HUES6 (cell line): ENCODE results near the gene UGCG.

Source experiments
- H3K27ac ChIP-seq: 2 replicates; pipeline ENCODE4 v1.7.0; 2013; ENCODE audit warnings: low read depth, mild to moderate bottlenecking, low read length, inconsistent platforms
- H3K27me3 ChIP-seq: 2 replicates; pipeline ENCODE4 v1.6.1; 2013; ENCODE audit warnings: low read length; ENCODE audit not compliant: control insufficient read depth, insufficient read depth
- H3K36me3 ChIP-seq: 2 replicates; pipeline ENCODE4 v1.6.1; 2013; ENCODE audit warnings: low read length; ENCODE audit not compliant: control insufficient read depth, insufficient read depth
- H3K4me1 ChIP-seq: 2 replicates; pipeline ENCODE4 v1.6.1; 2013; ENCODE audit warnings: low read length; ENCODE audit not compliant: control insufficient read depth, insufficient read depth
- H3K4me3 ChIP-seq: 2 replicates; pipeline ENCODE4 v1.5.1; 2013; ENCODE audit warnings: low read depth, low read length
- H3K9ac ChIP-seq: one replicate; pipeline ENCODE4 v1.6.1; 2013; ENCODE audit warnings: mild to moderate bottlenecking, low read length
- H3K9me3 ChIP-seq: 2 replicates; pipeline ENCODE4 v1.6.1; 2013; ENCODE audit warnings: low read depth, low read length; ENCODE audit not compliant: control insufficient read depth, insufficient read depth

The UGCG gene

DNA sequence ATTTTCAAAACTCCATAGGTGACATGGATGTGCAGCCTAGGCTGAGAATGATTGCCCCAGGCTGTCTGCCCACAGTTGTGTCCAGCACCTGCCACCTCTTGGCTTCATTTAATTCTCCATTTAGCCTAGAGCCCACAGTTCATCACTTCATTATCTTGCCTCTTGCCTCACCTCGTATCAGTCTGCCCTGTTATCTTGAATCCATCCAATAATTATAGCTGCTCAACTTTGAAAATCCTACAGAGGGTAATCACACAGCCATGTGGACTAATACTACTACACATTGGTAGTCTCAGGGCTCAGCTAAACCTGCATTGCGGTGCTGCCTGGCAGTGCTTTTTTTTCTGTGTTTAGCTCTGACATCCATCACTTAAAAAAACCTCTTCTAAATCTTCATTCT lies 7.4 kb downstream of the UGCG start:
- no peak overlapping the region for H3K27ac ChIP-seq
- 0 out of 2 replicates have a peak, but pooled peaks cover 2% of the 10 kb centered on the region for H3K36me3 ChIP-seq
- H3K27me3 ChIP-seq: no peaks in the 10 kb centered on the region
- peaks cover 11% of the 10 kb centered on the region for H3K4me1 ChIP-seq
- no peaks in the 10 kb centered on the region for H3K9me3 ChIP-seq
- H3K4me3 ChIP-seq: no peak overlapping the region
- no peak overlapping the region for H3K9ac ChIP-seq

DNA sequence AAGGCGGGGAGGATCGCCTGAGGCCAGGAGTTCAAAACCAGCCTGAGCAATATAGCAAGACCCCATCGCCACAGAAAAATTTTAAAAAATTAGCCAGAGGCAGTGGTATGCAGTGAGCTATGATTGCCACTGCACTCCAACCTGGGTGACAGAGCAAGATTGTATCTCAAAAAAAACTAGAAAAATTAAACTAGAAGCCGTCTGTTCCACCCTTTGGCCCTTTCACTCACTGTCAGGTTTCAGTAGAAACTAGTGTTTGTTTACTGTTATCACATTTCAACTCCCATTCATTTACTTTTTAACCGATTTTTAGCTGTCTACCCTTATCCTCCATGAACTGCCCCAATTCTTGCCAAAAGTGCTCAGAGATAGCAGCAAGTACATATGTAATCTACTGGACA lies 8.3 kb downstream of the UGCG start:
- Histone ChIP-seq H3K4me3 (no peak overlapping the region), H3K27ac (no peak overlapping the region), H3K36me3 (0 out of 2 replicates have a peak, but pooled peaks cover 2% of the 10 kb centered on the region), H3K9me3 (no peaks in the 10 kb centered on the region), H3K27me3 (no peaks in the 10 kb centered on the region), H3K9ac (no peak overlapping the region), H3K4me1 (peaks cover 6% of the 10 kb centered on the region)

DNA sequence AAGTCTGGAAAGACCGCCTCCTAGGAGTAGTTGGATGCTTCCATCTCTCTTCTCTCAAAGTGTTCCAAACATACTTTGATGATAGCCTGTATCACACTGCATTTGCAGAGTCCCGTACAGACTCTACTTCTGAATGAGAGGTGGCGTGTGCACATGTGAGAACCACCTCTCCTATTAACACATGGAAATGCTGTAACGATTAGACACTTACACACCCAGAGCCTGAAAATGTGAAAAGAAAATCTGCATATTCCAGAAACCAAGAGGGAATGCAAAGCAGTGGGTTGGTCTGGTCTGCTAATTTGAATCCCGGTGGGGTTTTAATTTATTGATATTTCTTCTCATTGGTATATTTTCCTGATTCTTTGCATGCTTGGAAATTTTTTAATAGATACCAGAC lies 10.5 kb downstream of the UGCG start:
- no peaks in the 10 kb centered on the region for H3K4me1 ChIP-seq
- no peak overlapping the region for H3K4me3 ChIP-seq
- H3K9ac ChIP-seq: no peak overlapping the region
- H3K27me3 ChIP-seq: no peaks in the 10 kb centered on the region
- 0 out of 2 replicates have a peak, but pooled peaks cover 2% of the 10 kb centered on the region for H3K36me3 ChIP-seq
- no peaks in the 10 kb centered on the region for H3K9me3 ChIP-seq
- no peak overlapping the region for H3K27ac ChIP-seq

DNA sequence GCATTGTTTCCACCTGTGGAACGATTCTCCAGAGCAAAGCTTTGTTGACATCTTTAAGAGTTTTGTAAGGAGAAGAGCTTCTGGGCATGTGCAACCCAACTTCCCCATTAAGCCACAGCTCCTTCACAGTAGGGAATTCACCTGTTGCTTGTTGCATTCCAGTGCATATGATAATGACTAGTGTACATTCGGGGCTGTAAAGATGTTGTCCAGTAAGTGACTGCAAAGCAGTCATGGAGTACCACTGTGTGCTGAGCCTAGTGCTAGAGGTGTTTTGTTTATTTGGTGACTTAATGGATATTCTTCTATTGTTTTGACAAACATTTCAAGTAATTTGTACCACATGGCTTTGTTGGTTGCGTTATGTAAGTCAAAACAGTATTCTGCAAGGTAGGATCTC lies 12.8 kb downstream of the UGCG start:
- H3K4me1 ChIP-seq: no peaks in the 10 kb centered on the region
- H3K9ac ChIP-seq: no peak overlapping the region
- H3K36me3 ChIP-seq: 0 out of 2 replicates have a peak, but pooled peaks cover 2% of the 10 kb centered on the region
- H3K4me3 ChIP-seq: no peak overlapping the region
- no peaks in the 10 kb centered on the region for H3K9me3 ChIP-seq
- no peak overlapping the region for H3K27ac ChIP-seq
- no peaks in the 10 kb centered on the region for H3K27me3 ChIP-seq

DNA sequence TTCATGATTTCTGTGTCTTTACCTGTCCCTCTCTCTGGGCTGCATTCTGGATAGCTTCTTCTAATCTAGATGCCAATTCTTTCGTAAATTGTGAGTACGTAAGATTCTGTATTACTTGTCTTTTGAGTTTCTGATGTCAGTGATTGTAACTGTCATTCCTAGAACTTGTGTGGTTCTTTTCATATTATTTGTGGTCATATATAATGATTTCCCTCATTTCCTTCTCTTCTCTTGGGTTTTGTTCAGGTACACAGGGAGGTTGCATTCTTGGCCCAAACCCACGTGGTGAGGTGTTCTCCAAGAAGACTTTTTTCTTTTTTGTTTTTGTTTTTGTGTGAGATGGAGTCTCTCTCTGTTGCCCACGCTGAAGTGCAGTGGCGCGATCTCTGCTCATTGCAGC lies 13.8 kb downstream of the UGCG start:
- Histone ChIP-seq H3K27ac (no peak overlapping the region), H3K4me3 (no peak overlapping the region), H3K4me1 (no peaks in the 10 kb centered on the region), H3K36me3 (0 out of 2 replicates have a peak, but pooled peaks cover 5% of the 10 kb centered on the region), H3K9me3 (no peaks in the 10 kb centered on the region), H3K27me3 (no peaks in the 10 kb centered on the region), H3K9ac (no peak overlapping the region)

DNA sequence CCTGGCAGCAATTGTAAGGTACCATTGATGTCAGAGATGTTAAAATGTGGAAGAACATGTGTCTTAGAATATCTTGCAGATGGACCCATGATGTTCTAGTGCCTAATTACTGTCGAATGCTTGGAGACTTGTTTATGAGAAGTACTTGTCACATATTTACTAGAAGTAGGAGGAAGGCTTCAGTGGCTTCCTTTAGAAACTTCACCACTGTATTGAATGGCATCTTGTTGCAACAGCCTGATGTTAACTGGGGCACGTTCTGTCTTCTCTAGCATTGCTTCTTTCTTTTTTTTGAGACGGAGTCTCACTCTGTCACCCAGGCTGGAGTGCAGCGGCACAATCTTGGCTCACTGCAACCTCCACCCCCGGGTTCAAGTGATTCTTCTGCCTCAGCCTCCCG lies 16.5 kb downstream of the UGCG start:
- no peak overlapping the region for H3K27ac ChIP-seq
- no peaks in the 10 kb centered on the region for H3K4me1 ChIP-seq

DNA sequence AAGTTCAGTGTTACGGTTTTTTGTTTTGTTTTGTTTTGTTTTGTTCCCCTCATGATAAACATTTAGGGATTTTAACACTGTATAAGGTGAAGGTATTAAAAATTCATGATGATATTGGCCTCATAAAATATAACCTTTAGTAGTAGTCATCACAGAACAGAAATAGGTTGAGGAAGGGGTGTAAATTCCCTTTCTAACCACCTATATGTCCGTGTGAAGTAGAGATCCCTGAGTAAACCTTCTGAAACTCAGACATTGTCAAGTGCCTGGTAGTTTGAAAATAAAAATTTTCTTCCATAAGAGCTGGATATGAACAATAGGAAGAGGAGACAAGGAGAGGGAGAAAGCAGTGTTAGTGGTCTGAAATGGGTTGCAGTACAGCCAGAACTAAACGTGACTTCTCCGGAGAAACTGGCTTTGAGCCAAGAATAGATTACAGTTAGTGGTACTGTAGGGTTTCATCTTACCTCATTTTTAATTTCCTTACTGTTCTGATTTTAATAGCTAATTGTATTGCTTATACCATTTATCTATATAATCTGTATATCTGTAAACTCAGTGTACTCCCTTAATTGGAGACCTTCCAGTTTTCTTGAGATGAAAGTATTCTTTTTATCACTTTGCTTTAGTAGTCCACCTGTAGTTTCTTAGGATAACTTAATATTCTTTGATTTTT lies 18.3 kb downstream of the UGCG start:
- no peak overlapping the region for H3K9ac ChIP-seq
- H3K9me3 ChIP-seq: no peaks in the 10 kb centered on the region
- no peaks in the 10 kb centered on the region for H3K4me1 ChIP-seq
- no peak overlapping the region for H3K4me3 ChIP-seq
- H3K27ac ChIP-seq: no peak overlapping the region
- peaks cover 14% of the 10 kb centered on the region; the same call in 1 of the 2 replicates for H3K36me3 ChIP-seq
- H3K27me3 ChIP-seq: no peaks in the 10 kb centered on the region

More for the DNA sequence above, 16.5 kb downstream of the UGCG start:
- no peak overlapping the region for H3K4me3 ChIP-seq
- no peak overlapping the region for H3K9ac ChIP-seq
- H3K9me3 ChIP-seq: no peaks in the 10 kb centered on the region
- no peaks in the 10 kb centered on the region for H3K27me3 ChIP-seq
- peaks cover 14% of the 10 kb centered on the region; the same call in 1 of the 2 replicates for H3K36me3 ChIP-seq

DNA sequence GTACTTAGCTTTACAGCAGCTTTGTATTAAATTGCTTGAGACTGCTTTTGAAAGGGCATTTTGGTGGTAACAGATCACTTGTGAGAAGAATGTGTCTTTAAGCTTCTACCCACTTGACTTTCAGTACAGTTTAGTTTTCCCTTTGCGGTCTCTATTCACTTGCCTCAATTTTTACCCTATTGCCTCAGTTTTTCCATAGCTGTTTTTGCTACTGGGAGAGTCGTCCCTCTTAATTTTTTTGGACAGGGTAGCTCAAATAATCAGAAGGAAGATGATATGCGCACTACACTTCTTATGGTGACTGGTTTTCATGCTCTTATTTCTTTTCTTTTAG lies 18.8 kb downstream of the UGCG start:
- Histone ChIP-seq H3K4me1 (no peaks in the 10 kb centered on the region), H3K36me3 (peaks cover 14% of the 10 kb centered on the region; the same call in 1 of the 2 replicates)

DNA sequence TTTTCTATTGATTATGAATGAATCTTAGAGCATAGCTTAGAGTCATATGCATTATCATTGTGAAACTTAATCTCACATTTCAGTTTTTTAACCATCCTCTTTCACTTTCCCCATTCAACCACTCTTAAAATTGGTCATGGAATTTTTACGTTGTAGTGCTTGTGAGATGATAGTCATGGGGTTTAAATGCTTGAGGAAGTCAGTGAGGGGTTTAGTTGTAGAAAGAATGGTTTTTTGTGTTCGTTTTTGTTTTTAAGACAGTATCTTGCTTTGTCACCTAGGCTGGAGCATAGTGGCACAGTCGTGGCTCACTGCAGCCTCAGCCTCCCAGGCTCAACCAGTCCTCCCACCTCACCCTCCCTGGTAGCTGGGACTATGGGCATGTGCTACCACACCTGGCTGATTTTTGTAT lies 19.6 kb downstream of the UGCG start:
- H3K9ac ChIP-seq: no peak overlapping the region
- H3K4me3 ChIP-seq: no peak overlapping the region
- H3K9me3 ChIP-seq: no peaks in the 10 kb centered on the region
- H3K4me1 ChIP-seq: no peaks in the 10 kb centered on the region
- H3K36me3 ChIP-seq: peaks cover 14% of the 10 kb centered on the region; the same call in 1 of the 2 replicates
- H3K27ac ChIP-seq: no peak overlapping the region
- no peaks in the 10 kb centered on the region for H3K27me3 ChIP-seq

More for the DNA sequence above, 18.8 kb downstream of the UGCG start:
- no peaks in the 10 kb centered on the region for H3K27me3 ChIP-seq
- no peaks in the 10 kb centered on the region for H3K9me3 ChIP-seq
- H3K9ac ChIP-seq: no peak overlapping the region
- no peak overlapping the region for H3K4me3 ChIP-seq
- H3K27ac ChIP-seq: no peak overlapping the region

DNA sequence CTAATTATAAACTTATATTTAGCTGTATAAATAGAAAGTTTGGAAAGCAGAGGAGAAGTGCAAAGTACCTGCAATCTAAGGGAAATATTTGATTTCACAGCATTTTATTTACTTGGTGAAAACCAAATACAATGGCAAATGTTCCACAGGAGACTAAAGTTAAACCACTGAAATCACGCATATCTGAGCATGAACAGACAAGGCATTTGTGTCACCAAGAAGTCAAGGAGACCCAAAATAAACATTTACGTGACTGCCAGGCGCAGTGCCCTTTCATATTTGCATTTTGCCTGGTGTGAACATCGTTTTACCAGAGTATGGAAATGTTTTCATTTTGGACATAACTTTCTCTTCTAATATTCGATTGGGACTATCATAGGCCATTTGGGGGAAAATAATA lies 20.6 kb downstream of the UGCG start:
- no peaks in the 10 kb centered on the region for H3K27me3 ChIP-seq
- H3K36me3 ChIP-seq: peaks cover 14% of the 10 kb centered on the region; the same call in 1 of the 2 replicates

DNA sequence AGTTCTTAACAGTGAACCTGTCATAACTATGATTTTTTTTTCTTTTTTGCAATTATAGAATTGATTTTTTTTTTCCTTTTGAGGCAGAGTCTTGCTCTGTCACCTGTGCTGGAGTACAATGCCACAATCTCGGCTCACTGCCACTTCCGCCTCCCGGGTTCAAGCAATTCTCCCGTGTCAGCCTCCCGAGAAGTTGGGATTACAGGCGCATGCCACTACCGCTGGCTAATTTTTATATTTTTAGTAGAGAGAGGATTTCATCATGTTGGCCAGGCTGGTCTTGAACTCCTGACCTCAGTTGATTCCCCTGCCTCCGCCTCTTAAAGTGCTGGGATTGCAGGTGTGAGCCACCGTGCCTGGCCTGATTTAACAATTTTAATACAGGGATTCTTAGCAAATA lies 21.4 kb downstream of the UGCG start:
- H3K27ac ChIP-seq: no peak overlapping the region
- H3K9me3 ChIP-seq: no peaks in the 10 kb centered on the region
- H3K4me1 ChIP-seq: no peaks in the 10 kb centered on the region
- H3K9ac ChIP-seq: no peak overlapping the region
- no peaks in the 10 kb centered on the region for H3K27me3 ChIP-seq
- H3K36me3 ChIP-seq: peaks cover 14% of the 10 kb centered on the region; the same call in 1 of the 2 replicates
- no peak overlapping the region for H3K4me3 ChIP-seq

More for the DNA sequence above, 20.6 kb downstream of the UGCG start:
- no peaks in the 10 kb centered on the region for H3K4me1 ChIP-seq
- H3K4me3 ChIP-seq: no peak overlapping the region
- no peaks in the 10 kb centered on the region for H3K9me3 ChIP-seq
- H3K27ac ChIP-seq: no peak overlapping the region
- H3K9ac ChIP-seq: no peak overlapping the region
